Measurements from ENCODE around the gene GRIA4. TPM values are rescaled to one million over a fixed set of nuclear protein-coding genes. Genes with fewer than 3 reads are reported as not detected.
"Not testable (repeated sequence)": the region's sequence is repeated elsewhere in the genome, so short reads cannot be mapped to it uniquely, and the experiment has no call there.

Gene GRIA4
- polyA plus RNA-seq, 1 of the 3 experiments (the other 2 are of a cell fraction): 0.02 TPM

- no peak overlapping the region for H3K4me2 ChIP-seq
- no peak for DNase-seq
- TF ChIP-seq, protein P1, sequence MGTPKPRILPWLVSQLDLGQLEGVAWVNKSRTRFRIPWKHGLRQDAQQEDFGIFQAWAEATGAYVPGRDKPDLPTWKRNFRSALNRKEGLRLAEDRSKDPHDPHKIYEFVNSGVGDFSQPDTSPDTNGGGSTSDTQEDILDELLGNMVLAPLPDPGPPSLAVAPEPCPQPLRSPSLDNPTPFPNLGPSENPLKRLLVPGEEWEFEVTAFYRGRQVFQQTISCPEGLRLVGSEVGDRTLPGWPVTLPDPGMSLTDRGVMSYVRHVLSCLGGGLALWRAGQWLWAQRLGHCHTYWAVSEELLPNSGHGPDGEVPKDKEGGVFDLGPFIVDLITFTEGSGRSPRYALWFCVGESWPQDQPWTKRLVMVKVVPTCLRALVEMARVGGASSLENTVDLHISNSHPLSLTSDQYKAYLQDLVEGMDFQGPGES (IDR thresholded peaks at IDR 0.05; ENCODE audit: low read depth, low read length): no peak
- TF ChIP-seq GABPA (IDR thresholded peaks at IDR 0.05; ENCODE audit: low read depth) (no peak), ELF1 (IDR thresholded peaks at IDR 0.05) (no peak), RAD21 (IDR thresholded peaks at IDR 0.05; ENCODE audit: low read length) (no peak)
- no peaks in the 10 kb centered on the region for H3F3A ChIP-seq (replicated peaks; ENCODE audit: insufficient read depth)
- H3K27me3 ChIP-seq (ENCODE audit: insufficient read depth): no peaks in the 10 kb centered on the region
- H4K20me1 ChIP-seq (ENCODE audit: insufficient read depth): no peaks in the 10 kb centered on the region
- ChIA-PET POLR2A (no interaction called here), CTCF (interaction anchor here (2.2 kb wide), 1 partner anchor 16 kb away, joined by 9 read pairs; no protein-coding TSS in a partner anchor)
- no peaks in the 10 kb centered on the region for H3K36me3 ChIP-seq (replicated peaks in 1 of 2; ENCODE audit: control insufficient read depth in 1 of 2, insufficient read depth in 2 of 2, low read length in 1 of 2)
- H3K79me2 ChIP-seq (ENCODE audit: insufficient read depth): no peaks in the 10 kb centered on the region
- no peak overlapping the region for H2AFZ ChIP-seq (ENCODE audit: low read depth)
- no peaks in the 10 kb centered on the region for H3K4me1 ChIP-seq (ENCODE audit: control insufficient read depth in 1 of 2, insufficient read depth in 2 of 2, low read depth in 1 of 2, low read length in 1 of 2)
- H3K27ac ChIP-seq (ENCODE audit: low read depth in 2 of 2, low read length in 1 of 2): no peak overlapping the region
- no peaks in the 10 kb centered on the region for H3K9me2 ChIP-seq
- no peaks in the 10 kb centered on the region for H3K9me3 ChIP-seq
- 42% methylated on average over 3 of the region's 3 CpGs for WGBS (ENCODE audit: low lambda C conversion rate)
- H3K9ac ChIP-seq: no peak overlapping the region
- no peak overlapping the region for H3K4me3 ChIP-seq (ENCODE audit: low read depth in 2 of 2, low read length in 1 of 2)
Observed at GRCh38 chr11:105878510-105878909, 268.6 kb downstream of the GRIA4 start.

GRCh38 chr11:105878927-105879326, 269.1 kb downstream of the GRIA4 start:
- H3K27me3 ChIP-seq (ENCODE audit: insufficient read depth); H3F3A ChIP-seq (replicated peaks; ENCODE audit: insufficient read depth); H3K9ac ChIP-seq; H3K9me3 ChIP-seq; H3K27ac ChIP-seq (ENCODE audit: low read depth in 2 of 2, low read length in 1 of 2); H3K4me2 ChIP-seq; H3K4me3 ChIP-seq (ENCODE audit: low read depth in 2 of 2, low read length in 1 of 2); H4K20me1 ChIP-seq (ENCODE audit: insufficient read depth); DNase-seq; H3K79me2 ChIP-seq (ENCODE audit: insufficient read depth); H3K9me2 ChIP-seq; H3K36me3 ChIP-seq (replicated peaks in 1 of 2; ENCODE audit: control insufficient read depth in 1 of 2, insufficient read depth in 2 of 2, low read length in 1 of 2); POLR2A ChIA-PET; H2AFZ ChIP-seq (ENCODE audit: low read depth); H3K4me1 ChIP-seq (ENCODE audit: control insufficient read depth in 1 of 2, insufficient read depth in 2 of 2, low read depth in 1 of 2, low read length in 1 of 2): not testable (repeated sequence)
- CTCF ChIA-PET: interaction anchor here (2.2 kb wide), 1 partner anchor 16 kb away, joined by 9 read pairs; no protein-coding TSS in a partner anchor
- 71% methylated on average over 3 of the region's 5 CpGs for WGBS (ENCODE audit: low lambda C conversion rate)

DNA sequence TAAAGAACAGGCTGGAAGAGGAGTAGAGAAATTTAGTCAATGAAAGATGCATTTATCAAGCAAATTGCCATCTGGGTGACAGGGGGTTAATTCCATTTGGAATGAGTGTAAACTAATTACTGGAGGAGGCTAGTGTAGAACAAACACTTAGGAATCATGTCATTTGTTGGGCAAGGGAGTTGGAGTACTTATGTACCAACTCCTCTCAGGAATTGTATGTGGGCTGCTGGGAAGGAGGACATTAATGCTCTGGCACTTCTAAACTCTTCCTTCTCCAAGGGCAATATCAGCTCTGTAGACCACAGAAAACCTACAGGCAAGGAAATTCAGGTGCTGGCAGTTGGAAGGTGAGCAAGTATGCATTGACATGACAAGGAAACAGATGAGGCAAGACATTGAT, 271.2 kb downstream of the GRIA4 start:
- Histone ChIP-seq H3K9me2 (no peaks in the 10 kb centered on the region), H2AFZ (ENCODE audit: low read depth) (no peak overlapping the region), H3K4me3 (ENCODE audit: low read depth in 2 of 2, low read length in 1 of 2) (no peak overlapping the region), H4K20me1 (ENCODE audit: insufficient read depth) (no peaks in the 10 kb centered on the region), H3K27ac (ENCODE audit: low read depth in 2 of 2, low read length in 1 of 2) (no peak overlapping the region), H3K4me2 (no peak overlapping the region), H3K36me3 (replicated peaks in 1 of 2; ENCODE audit: control insufficient read depth in 1 of 2, insufficient read depth in 2 of 2, low read length in 1 of 2) (no peaks in the 10 kb centered on the region), H3K9ac (no peak overlapping the region), H3K27me3 (ENCODE audit: insufficient read depth) (no peaks in the 10 kb centered on the region), H3K4me1 (ENCODE audit: control insufficient read depth in 1 of 2, insufficient read depth in 2 of 2, low read depth in 1 of 2, low read length in 1 of 2) (no peaks in the 10 kb centered on the region), H3K9me3 (no peaks in the 10 kb centered on the region), H3K79me2 (ENCODE audit: insufficient read depth) (no peaks in the 10 kb centered on the region), H3F3A (replicated peaks; ENCODE audit: insufficient read depth) (no peaks in the 10 kb centered on the region)
- POLR2A ChIA-PET: no interaction called here
- TF ChIP-seq POLR2AphosphoS5 (IDR thresholded peaks at IDR 0.05; ENCODE audit: low read depth, low read length) (no peak), EP300 (IDR thresholded peaks at IDR 0.05; ENCODE audit: borderline replicate concordance in 1 of 2, low read depth in 1 of 2, low read length in 1 of 2) (no peak), YY1 (IDR thresholded peaks at IDR 0.05; ENCODE audit: low read depth) (no peak), RFX5 (IDR thresholded peaks at IDR 0.05; ENCODE audit: low read length) (no peak)
- TF ChIP-seq, protein P2, sequence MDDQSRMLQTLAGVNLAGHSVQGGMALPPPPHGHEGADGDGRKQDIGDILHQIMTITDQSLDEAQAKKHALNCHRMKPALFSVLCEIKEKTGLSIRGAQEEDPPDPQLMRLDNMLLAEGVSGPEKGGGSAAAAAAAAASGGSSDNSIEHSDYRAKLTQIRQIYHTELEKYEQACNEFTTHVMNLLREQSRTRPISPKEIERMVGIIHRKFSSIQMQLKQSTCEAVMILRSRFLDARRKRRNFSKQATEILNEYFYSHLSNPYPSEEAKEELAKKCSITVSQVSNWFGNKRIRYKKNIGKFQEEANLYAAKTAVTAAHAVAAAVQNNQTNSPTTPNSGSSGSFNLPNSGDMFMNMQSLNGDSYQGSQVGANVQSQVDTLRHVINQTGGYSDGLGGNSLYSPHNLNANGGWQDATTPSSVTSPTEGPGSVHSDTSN (IDR thresholded peaks at IDR 0.05): no peak
- TF ChIP-seq, protein P1 (IDR thresholded peaks at IDR 0.05; ENCODE audit: low read depth, low read length): no peak
- CTCF ChIA-PET: no interaction called here
- no peak for DNase-seq

Data from SK-N-SH (cell line).